ENCODE data around the gene FAM181B. TPM values are rescaled to one million over a fixed set of nuclear protein-coding genes. Genes with fewer than 3 reads are reported as not detected.

FAM181B gene
- total RNA-seq, 1 donor from 2014 or later, result 0.40 TPM

DNA sequence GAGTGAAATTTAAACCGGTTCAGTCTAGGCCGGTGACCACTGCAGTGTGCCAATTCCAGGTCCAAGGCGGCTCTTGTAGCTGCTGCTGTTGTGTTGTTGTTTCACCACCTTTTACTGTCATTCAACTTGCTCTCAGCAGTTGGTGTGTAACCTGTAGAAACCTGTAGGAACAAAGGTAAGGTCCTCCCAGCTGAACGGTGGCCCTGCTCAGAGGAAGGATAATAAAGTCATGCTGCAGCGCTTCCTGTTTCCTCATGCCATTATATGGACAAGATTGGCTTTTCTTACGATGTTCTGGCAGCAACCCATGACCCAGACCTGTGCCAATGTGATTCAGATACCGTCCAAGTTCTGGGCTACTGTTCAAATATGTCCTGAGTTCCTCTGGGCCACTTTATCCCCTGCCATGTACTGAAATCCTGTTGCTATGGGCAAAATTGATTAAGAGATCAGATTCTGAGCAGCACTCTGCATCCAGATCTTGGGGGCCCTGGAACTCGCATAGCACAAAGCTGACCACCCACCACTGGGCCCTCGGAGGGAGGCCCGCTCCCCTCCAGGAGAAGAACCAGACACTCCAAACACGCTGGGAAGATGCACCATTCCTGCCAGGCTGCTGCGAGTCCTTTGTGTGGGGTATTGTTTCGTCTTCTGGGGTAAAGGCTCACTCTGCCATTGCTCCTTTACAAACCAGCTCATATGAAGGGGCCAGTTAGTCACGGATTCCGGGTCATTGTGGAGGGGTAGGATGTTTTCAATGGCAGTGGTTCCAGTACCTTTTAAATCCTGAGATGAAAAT lies 13.2 kb downstream of the FAM181B start:
- Mint-ChIP-seq H3K36me3 (no peaks in the 10 kb centered on the region), H3K27ac (no peak overlapping the region)

DNA sequence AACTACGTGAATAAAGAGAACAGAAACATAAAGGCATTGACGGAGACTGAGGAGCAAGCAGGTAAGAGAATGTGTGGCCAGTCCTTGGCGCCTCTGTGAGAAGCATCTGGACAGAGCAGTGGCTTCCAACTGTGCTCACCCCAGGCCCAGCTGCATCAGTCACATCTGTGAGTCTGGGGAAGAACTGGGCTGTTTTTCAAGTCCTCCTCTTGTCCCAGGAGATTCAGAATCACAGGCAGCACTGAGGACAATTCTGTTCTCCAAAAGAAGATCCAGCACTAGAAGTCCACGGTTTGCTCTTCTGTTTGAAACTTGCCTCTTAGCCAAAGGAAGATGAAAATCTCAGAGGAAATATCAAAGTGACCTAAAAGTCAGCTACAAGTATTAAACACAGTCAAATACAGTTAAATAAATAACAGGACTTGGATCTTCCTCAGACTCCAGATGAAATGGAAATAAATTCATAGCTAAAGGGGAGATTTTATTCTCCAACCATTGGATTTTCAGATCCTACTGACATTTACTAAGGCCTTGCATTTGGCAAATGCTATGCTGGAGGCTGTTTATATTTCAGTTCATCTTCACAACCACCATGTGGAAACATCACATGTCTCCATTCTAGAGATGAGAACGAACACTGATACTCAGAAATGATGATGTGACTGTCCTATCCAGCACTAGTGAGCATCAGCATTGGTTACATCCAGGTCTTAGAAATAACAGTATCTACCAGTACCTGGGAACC lies 14.1 kb downstream of the FAM181B start:
- DNase-seq (ENCODE audit: low spot score in 2 of 2, unreplicated experiment in 2 of 2), result no peak
- peaks cover 2% of the 10 kb centered on the region for H3K4me1 Mint-ChIP-seq
- TF ChIP-seq, protein P1, sequence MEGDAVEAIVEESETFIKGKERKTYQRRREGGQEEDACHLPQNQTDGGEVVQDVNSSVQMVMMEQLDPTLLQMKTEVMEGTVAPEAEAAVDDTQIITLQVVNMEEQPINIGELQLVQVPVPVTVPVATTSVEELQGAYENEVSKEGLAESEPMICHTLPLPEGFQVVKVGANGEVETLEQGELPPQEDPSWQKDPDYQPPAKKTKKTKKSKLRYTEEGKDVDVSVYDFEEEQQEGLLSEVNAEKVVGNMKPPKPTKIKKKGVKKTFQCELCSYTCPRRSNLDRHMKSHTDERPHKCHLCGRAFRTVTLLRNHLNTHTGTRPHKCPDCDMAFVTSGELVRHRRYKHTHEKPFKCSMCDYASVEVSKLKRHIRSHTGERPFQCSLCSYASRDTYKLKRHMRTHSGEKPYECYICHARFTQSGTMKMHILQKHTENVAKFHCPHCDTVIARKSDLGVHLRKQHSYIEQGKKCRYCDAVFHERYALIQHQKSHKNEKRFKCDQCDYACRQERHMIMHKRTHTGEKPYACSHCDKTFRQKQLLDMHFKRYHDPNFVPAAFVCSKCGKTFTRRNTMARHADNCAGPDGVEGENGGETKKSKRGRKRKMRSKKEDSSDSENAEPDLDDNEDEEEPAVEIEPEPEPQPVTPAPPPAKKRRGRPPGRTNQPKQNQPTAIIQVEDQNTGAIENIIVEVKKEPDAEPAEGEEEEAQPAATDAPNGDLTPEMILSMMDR (IDR thresholded peaks at IDR 0.05; ENCODE audit: unreplicated experiment), result no peak
- no peaks in the 10 kb centered on the region for H3K36me3 Mint-ChIP-seq
- no peak overlapping the region for H3K4me3 Mint-ChIP-seq
- no peaks in the 10 kb centered on the region for H3K9me3 Mint-ChIP-seq
- no peak overlapping the region for H3K27ac Mint-ChIP-seq
- peaks cover 14% of the 10 kb centered on the region for H3K27me3 Mint-ChIP-seq (ENCODE audit: low read depth)

More for the DNA sequence above, 13.2 kb downstream of the FAM181B start:
- TF ChIP-seq, protein P1 (IDR thresholded peaks at IDR 0.05; ENCODE audit: unreplicated experiment), result no peak
- H3K9me3 Mint-ChIP-seq, result no peaks in the 10 kb centered on the region
- H3K4me3 Mint-ChIP-seq, result no peak overlapping the region
- no peak for DNase-seq (ENCODE audit: low spot score in 2 of 2, unreplicated experiment in 2 of 2)
- peaks cover 2% of the 10 kb centered on the region for H3K4me1 Mint-ChIP-seq
- peaks cover 20% of the 10 kb centered on the region for H3K27me3 Mint-ChIP-seq (ENCODE audit: low read depth)

DNA sequence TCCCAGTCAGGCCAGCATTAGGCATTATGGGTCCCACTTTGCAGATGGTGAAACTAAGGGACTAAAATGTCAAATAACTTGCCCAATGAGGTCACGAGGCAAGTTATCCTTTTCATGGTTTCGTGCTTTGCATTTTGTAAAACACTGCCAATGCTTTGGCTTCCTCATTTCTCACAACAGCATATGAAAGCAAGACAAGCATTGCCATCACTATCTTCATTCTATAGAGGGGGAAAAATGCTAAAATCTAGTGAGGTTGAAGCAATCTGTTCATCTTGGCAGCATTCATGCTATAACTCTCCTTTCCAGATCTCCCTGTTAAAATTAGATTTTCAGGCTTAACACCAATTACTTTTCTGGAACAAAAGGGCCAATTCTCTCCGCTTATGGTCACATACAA lies 14.8 kb downstream of the FAM181B start:
- peaks cover 12% of the 10 kb centered on the region for H3K27me3 Mint-ChIP-seq (ENCODE audit: low read depth)
- H3K27ac Mint-ChIP-seq, result no peak overlapping the region
- no peaks in the 10 kb centered on the region for H3K36me3 Mint-ChIP-seq
- no peaks in the 10 kb centered on the region for H3K9me3 Mint-ChIP-seq
- H3K4me3 Mint-ChIP-seq, result no peak overlapping the region
- TF ChIP-seq, protein P1 (IDR thresholded peaks at IDR 0.05; ENCODE audit: unreplicated experiment), result no peak
- no peak for DNase-seq (ENCODE audit: low spot score in 2 of 2, unreplicated experiment in 2 of 2)
- peaks cover 2% of the 10 kb centered on the region for H3K4me1 Mint-ChIP-seq

DNA sequence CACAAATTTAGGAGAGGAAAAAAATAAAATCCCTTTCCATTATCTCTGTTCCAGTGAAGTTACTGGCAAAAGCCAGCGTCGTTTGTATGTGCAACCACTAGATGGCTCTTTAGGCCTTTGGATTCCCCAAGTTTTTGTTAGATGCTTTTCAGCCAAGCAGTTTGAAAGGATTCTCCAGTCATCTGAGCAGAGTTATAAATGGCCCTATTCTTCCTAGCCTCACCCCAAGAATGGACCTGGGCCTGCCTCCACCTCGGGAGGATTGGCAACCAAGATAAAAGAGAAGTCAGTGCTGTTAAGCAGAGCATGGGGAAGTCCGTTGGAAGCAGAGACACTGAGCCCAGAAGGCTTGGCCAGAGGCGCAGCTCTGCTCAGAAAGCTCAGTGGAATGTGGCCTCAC lies 15.4 kb downstream of the FAM181B start:
- TF ChIP-seq, protein P1 (IDR thresholded peaks at IDR 0.05; ENCODE audit: unreplicated experiment), result peak; percentile 74
- peaks cover 2% of the 10 kb centered on the region for H3K4me1 Mint-ChIP-seq
- no peaks in the 10 kb centered on the region for H3K36me3 Mint-ChIP-seq
- H3K9me3 Mint-ChIP-seq, result no peaks in the 10 kb centered on the region
- no peak overlapping the region for H3K27ac Mint-ChIP-seq
- no peak for DNase-seq (ENCODE audit: low spot score in 2 of 2, unreplicated experiment in 2 of 2)
- no peak overlapping the region for H3K4me3 Mint-ChIP-seq
- peaks cover 12% of the 10 kb centered on the region for H3K27me3 Mint-ChIP-seq (ENCODE audit: low read depth)

DNA sequence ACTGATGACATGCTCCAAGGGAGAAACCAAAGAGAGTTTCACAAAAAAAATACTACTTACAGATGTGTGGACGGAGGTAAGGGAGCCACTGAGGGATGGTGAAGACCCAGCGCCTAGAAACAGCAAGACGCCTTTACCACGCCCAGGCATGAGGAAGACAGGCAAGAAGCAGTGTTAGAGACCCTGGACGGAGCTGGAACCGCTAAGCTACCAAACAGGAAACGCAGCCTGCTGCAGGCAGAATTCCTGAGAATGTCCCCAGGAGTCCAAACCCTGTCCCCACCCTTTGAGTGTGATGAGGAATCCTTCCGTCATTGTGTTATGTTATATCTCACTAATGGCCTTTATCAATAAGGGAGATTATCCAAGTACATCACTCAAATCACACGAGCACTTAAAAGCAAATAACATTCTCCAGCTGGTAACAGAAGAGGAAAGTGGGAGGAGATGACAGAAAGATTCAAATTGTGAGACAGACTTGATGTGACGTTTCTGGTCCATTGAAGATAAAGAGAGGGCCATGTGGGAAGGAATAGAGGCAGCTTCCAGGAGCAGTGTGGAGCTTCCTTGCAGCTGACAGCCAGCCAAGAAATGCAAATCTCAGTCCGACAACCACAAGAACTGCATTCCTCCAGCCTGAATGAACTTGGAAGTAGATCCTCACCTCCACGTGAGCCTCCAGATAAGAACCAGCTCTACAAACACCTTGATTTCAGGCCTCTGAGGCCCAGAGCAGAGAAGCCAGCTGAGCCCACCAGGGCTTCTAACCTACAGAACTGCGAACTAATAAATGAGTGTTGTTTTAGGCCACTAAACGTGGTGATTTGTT lies 19.1 kb downstream of the FAM181B start:
- H3K36me3 Mint-ChIP-seq, result no peaks in the 10 kb centered on the region
- peaks cover 11% of the 10 kb centered on the region for H3K27me3 Mint-ChIP-seq (ENCODE audit: low read depth)
- no peaks in the 10 kb centered on the region for H3K9me3 Mint-ChIP-seq
- TF ChIP-seq, protein P1 (IDR thresholded peaks at IDR 0.05; ENCODE audit: unreplicated experiment), result no peak
- no peak overlapping the region for H3K4me3 Mint-ChIP-seq
- DNase-seq (ENCODE audit: low spot score in 2 of 2, unreplicated experiment in 2 of 2), result no peak
- H3K27ac Mint-ChIP-seq, result no peak overlapping the region
- peaks cover 2% of the 10 kb centered on the region for H3K4me1 Mint-ChIP-seq

All from mesothelial cell of epicardium (in vitro differentiated cells).